GM12873 (cell line): ENCODE data around the gene MYCBPAP.

Source experiments
- TF ChIP-seq, protein P1 (sequence below): IDR thresholded peaks from 2 replicates; pipeline ENCODE4 v1.5.1; 2012; ENCODE audit warnings: low read depth, mild to moderate bottlenecking, moderate library complexity, low read length, control low read depth; ENCODE audit not compliant: insufficient read depth; ENCODE audit errors: missing control alignments

MYCBPAP gene

GRCh38 chr17:50506298-50506697 lies 1.9 kb upstream of the MYCBPAP start:
- TF ChIP-seq, protein P1, sequence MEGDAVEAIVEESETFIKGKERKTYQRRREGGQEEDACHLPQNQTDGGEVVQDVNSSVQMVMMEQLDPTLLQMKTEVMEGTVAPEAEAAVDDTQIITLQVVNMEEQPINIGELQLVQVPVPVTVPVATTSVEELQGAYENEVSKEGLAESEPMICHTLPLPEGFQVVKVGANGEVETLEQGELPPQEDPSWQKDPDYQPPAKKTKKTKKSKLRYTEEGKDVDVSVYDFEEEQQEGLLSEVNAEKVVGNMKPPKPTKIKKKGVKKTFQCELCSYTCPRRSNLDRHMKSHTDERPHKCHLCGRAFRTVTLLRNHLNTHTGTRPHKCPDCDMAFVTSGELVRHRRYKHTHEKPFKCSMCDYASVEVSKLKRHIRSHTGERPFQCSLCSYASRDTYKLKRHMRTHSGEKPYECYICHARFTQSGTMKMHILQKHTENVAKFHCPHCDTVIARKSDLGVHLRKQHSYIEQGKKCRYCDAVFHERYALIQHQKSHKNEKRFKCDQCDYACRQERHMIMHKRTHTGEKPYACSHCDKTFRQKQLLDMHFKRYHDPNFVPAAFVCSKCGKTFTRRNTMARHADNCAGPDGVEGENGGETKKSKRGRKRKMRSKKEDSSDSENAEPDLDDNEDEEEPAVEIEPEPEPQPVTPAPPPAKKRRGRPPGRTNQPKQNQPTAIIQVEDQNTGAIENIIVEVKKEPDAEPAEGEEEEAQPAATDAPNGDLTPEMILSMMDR: no peak

GRCh38 chr17:50508573-50509460 lies 578 bp downstream of the MYCBPAP start:
- TF ChIP-seq, protein P1: no peak

- TF ChIP-seq, protein P1: no peak
These were observed 2.8 kb downstream of the MYCBPAP start for GRCh38 chr17:50511058-50511457.

DNA sequence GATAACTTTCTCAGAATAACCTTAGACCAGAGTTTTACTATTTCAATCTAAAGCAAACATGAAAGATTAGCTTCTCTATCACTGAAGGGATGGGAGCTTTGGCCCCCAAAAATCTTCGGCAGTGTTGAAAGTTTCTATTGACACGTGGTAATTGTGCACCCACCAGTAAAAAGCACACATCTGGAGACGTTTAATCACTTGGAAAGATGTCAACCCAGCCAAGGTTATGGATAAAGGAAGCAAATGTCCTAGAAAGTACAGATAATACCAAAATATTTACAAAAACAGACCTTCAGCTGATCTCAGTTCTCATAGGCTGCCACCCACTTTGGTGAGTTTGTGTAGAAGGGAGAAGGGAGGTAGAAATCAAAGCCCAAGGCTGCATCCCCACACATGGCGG lies 5.3 kb downstream of the MYCBPAP start:
- TF ChIP-seq, protein P1: no peak

DNA sequence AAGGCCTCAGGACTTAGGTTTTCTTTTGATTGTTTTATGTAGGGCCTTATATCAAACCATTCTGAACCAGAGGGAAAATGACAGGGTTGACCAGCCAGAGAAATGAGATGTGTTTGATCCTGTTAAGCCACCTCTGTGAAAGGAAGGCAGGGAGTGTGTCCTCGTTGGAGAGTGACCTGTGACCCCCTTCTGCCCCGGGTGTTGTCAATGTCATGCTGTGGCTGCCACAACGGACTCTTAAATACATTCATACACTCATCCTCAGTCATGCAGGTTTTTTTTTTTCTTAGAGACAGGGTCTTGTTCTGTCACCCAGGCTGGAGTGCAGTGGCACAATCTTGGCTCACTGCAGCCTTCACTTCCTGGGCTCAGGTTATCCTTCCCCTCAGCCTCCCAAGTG lies 6.1 kb downstream of the MYCBPAP start:
- TF ChIP-seq, protein P1: no peak

GRCh38 chr17:50514936-50515702 lies 6.9 kb downstream of the MYCBPAP start:
- TF ChIP-seq, protein P1: no peak

- TF ChIP-seq, protein P1: no peak
These were observed 8.8 kb downstream of the MYCBPAP start for GRCh38 chr17:50517011-50517410.
